Mammary microvascular endothelial cell (primary cell): ENCODE data around the gene MKX. TPM values are rescaled to one million over a fixed set of nuclear protein-coding genes. Genes with fewer than 3 reads are reported as not detected.

Experiments used
- total RNA-seq: library from RNA; depleted of rRNA; stranded (reverse); fragments of >200 nt; gene quantifications from 2 replicates; pipeline ENCODE4 v1.2.3, GENCODE V29; 2015

Gene MKX, protein sequence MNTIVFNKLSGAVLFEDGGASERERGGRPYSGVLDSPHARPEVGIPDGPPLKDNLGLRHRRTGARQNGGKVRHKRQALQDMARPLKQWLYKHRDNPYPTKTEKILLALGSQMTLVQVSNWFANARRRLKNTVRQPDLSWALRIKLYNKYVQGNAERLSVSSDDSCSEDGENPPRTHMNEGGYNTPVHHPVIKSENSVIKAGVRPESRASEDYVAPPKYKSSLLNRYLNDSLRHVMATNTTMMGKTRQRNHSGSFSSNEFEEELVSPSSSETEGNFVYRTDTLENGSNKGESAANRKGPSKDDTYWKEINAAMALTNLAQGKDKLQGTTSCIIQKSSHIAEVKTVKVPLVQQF
- not detected in 2 replicates for total RNA-seq

DNA sequence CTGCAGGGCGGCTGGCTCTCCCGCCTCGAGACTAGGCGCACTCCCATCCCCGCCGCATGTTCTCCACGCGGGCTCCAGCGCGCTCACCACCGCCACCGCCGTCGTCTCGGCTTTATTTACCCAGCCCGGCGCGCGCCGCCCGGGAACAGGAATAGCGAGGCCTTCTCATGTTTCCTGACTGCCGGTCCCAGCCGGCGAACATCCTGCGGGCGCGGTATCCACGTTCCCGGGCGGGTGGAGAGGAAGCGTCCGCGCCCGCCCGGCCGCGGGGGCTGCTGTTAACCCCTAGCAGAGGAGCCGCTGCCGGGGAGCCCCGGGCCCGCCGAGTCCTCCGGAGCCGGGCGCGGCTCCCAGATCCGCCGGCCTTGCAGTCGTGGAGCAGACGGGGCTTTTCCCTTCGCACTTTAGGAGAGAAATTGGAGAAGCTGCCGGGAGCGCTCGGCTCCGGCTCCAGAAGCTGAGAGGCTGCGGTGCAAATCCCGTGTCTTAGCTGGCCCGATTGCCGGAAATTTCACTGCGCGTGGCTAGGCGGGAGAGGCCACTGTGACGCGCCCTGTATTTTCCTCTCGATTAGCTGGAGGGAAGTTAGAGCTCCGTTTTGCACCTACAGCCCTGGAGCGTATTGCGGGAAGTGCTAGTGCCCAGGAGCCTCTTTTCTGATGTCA, at the start of gene MKX:
Gene MKX (minus strand): TSS at position 88 of the 665 bp plus-strand sequence. CDS start 2,404 bp downstream, outside the sequence.

Other genes with a start within 250 kb of the MKX start
- 26.6 and 36.3 TPM in 2 replicates for gene RAB18, start 241.5 kb downstream of the MKX start, total RNA-seq